ENCODE measurements around the gene KCNB1. TPM values are rescaled to one million over a fixed set of nuclear protein-coding genes. Genes with fewer than 3 reads are reported as not detected.

KCNB1 gene
- total RNA-seq, 1 donor from 2014 or later: not detected

DNA sequence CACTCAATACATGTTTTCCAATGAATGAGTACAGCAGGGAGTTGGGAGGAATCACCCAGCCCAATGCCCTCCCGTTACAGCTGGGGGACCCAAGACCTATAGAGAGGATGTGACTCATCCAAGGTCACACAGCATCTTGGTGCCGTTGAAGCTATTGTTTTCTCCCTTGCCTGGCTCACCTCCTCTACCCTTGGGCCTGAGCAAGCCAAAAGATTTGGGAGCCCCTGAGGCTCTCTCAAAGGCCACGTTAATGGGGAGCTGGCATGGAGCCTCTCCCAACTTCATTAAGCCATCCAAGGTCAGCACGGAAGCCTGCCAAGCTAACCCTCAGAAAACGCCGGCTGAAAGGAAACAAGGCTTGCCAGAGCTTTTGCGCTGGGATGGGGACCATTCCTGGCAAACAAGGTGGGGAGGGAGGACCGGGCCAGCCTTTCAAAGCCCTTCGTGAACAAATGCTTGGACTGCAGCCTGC is 30.4 kb downstream of the KCNB1 start:
- FAIRE-seq (no peak), DNase-seq (ENCODE audit: low read depth) (no peak)
- no peak overlapping the region for H3K4me3 ChIP-seq (ENCODE audit: low read depth, low read length)
- TF ChIP-seq, protein P1, sequence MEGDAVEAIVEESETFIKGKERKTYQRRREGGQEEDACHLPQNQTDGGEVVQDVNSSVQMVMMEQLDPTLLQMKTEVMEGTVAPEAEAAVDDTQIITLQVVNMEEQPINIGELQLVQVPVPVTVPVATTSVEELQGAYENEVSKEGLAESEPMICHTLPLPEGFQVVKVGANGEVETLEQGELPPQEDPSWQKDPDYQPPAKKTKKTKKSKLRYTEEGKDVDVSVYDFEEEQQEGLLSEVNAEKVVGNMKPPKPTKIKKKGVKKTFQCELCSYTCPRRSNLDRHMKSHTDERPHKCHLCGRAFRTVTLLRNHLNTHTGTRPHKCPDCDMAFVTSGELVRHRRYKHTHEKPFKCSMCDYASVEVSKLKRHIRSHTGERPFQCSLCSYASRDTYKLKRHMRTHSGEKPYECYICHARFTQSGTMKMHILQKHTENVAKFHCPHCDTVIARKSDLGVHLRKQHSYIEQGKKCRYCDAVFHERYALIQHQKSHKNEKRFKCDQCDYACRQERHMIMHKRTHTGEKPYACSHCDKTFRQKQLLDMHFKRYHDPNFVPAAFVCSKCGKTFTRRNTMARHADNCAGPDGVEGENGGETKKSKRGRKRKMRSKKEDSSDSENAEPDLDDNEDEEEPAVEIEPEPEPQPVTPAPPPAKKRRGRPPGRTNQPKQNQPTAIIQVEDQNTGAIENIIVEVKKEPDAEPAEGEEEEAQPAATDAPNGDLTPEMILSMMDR (IDR thresholded peaks at IDR 0.05; ENCODE audit: insufficient read depth, low read length, severe bottlenecking): no peak
- H3K36me3 ChIP-seq (ENCODE audit: control insufficient read depth, insufficient read depth, low read length): no peaks in the 10 kb centered on the region
- peaks cover 7% of the 10 kb centered on the region for H3K27me3 ChIP-seq (ENCODE audit: control insufficient read depth, insufficient read depth, low read length)

DNA sequence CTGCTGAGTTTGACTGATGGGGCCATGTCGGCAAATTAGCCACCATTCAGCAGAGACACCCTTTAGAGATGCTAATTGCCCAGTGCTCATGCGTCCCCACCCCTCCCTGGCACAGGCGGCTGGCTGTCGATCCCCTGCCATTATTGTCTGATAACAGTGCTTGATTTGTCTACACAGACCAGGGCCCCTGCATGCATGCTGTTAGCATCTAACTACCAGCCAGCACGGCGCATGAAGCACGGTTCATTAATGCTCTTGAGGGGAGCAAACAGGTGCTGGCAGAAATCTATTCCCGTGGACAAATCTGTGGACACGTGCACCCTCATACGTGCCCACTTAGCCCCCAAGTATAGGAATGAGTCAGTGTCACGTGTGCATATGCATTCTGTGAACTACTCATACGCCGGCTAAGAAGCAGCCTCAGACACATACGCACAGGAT is 32.2 kb downstream of the KCNB1 start:
- FAIRE-seq (no peak), DNase-seq (ENCODE audit: low read depth) (no peak)
- Histone ChIP-seq H3K36me3 (ENCODE audit: control insufficient read depth, insufficient read depth, low read length) (no peaks in the 10 kb centered on the region), H3K4me3 (ENCODE audit: low read depth, low read length) (no peak overlapping the region), H3K27me3 (ENCODE audit: control insufficient read depth, insufficient read depth, low read length) (peaks cover 2% of the 10 kb centered on the region)
- TF ChIP-seq, protein P1 (IDR thresholded peaks at IDR 0.05; ENCODE audit: insufficient read depth, low read length, severe bottlenecking): no peak

DNA sequence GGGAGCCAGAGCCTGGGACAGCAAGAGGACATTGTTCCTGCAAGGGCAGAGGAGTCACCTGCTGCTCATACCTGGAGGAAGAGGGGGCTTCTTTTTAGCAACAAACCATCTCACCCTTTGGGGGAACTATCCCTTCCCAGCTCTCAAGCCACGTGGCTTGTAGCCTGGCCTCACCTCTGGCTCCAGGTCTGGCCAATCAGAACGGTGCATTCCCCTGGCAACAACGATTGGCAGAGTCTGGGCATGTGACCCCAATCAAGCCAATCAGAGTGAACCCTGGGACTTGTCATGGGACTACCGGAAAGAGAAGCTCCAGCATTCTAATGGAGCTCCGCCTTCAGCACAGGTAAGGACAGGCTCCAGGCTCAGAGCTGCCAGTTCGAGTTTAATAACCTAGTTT is 33.6 kb downstream of the KCNB1 start:
- H3K4me3 ChIP-seq (ENCODE audit: low read depth, low read length): no peak overlapping the region
- FAIRE-seq: no peak
- H3K36me3 ChIP-seq (ENCODE audit: control insufficient read depth, insufficient read depth, low read length): no peaks in the 10 kb centered on the region
- no peak for DNase-seq (ENCODE audit: low read depth)
- H3K27me3 ChIP-seq (ENCODE audit: control insufficient read depth, insufficient read depth, low read length): peaks cover 7% of the 10 kb centered on the region
- TF ChIP-seq, protein P1 (IDR thresholded peaks at IDR 0.05; ENCODE audit: insufficient read depth, low read length, severe bottlenecking): no peak

DNA sequence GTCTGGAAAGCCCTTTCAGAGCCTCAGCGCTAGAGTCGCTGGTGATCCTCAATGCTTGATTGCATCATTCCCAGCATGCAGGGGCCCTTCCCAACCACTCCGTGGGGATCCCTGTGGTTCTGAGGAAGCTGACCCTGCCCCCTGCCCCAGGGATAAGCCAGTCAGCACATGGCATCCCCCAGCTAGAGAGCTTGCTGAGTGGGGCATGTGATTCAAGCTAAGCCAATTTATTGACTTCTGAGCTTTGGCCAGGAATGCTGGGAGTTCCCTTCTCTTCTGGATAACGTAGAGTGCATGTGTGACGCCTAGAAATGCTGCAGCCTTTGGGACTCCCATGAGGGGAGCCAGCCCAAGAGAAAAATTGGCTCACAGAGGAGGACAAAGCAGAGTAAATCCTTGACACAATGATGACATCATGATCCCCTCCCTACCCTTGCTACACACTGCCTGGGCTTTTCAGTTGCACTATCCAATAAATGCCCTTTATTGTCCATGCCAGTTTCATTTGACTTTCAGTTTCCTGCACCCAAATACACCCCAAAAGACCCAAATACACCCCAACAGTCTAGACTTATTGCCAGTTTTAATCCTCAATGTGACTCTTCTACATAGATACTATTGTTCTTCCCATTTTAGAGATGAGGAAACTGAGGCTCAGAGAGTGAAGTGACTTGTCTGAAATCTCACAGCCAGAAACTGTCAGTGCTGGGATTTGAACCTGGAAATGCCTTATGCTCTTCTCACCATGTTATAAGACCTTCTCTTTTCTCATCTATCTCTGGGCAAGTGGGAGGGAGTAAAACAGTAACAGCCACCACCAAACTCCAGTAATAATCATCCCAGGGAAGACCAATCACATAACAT is 34.3 kb downstream of the KCNB1 start:
- no peak for DNase-seq (ENCODE audit: low read depth)
- TF ChIP-seq, protein P1 (IDR thresholded peaks at IDR 0.05; ENCODE audit: insufficient read depth, low read length, severe bottlenecking): no peak
- FAIRE-seq: no peak

DNA sequence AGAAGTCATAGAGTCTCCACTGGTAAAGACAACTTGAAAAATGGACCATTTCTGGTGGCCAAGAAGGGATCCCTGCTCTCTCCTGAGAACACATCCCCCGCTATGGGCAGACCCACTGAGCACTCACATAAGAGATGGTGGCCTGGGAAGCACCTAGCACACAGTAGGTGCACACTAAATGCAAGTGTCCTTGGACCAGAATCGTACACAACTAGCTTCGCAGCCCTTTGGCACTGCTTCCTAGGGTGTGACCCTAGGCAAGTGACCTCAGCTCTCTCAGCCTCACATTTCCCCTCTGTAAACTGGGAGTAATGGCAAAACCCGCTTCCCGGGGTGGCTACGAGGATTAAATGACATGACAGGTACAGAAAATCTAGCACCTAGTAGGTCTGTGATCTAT is 35.1 kb downstream of the KCNB1 start:
- no peaks in the 10 kb centered on the region for H3K36me3 ChIP-seq (ENCODE audit: control insufficient read depth, insufficient read depth, low read length)
- H3K4me3 ChIP-seq (ENCODE audit: low read depth, low read length): no peak overlapping the region
- FAIRE-seq (no peak), DNase-seq (ENCODE audit: low read depth) (no peak)
- H3K27me3 ChIP-seq (ENCODE audit: control insufficient read depth, insufficient read depth, low read length): peaks cover 7% of the 10 kb centered on the region
- TF ChIP-seq, protein P1 (IDR thresholded peaks at IDR 0.05; ENCODE audit: insufficient read depth, low read length, severe bottlenecking): no peak

More for the DNA sequence above, 34.3 kb downstream of the KCNB1 start:
- Histone ChIP-seq H3K27me3 (ENCODE audit: control insufficient read depth, insufficient read depth, low read length) (peaks cover 7% of the 10 kb centered on the region), H3K4me3 (ENCODE audit: low read depth, low read length) (no peak overlapping the region), H3K36me3 (ENCODE audit: control insufficient read depth, insufficient read depth, low read length) (no peaks in the 10 kb centered on the region)

Measured in bronchial epithelial cell (primary cell).